MG63 (cell line): ENCODE results near the gene OR13H1. TPM values are rescaled to one million over a fixed set of nuclear protein-coding genes. Genes with fewer than 3 reads are reported as not detected.
"Not testable (repeated sequence)": the region's sequence is repeated elsewhere in the genome, so short reads cannot be mapped to it uniquely, and the experiment has no call there.

Experiments
- DNase-seq: peaks from one replicate; pipeline ENCODE4 v3.0.0-alpha.2; 2020
- H3K27me3 ChIP-seq: fragments of 250-450 bp; sonication (Bioruptor Pico); 2 replicates; pipeline ENCODE4 v1.5.1; 2020; ENCODE audit warnings: mild to moderate bottlenecking, moderate library complexity
- H3K36me3 ChIP-seq: fragments of 250-450 bp; sonication (Bioruptor Pico); 2 replicates; pipeline ENCODE4 v1.5.1; 2020; ENCODE audit warnings: mild to moderate bottlenecking, moderate library complexity
- H3K4me3 ChIP-seq: fragments of 250-450 bp; sonication (Bioruptor Pico); 2 replicates; pipeline ENCODE4 v1.5.1; 2020; ENCODE audit warnings: mild to moderate bottlenecking, moderate library complexity
- H3K9me3 ChIP-seq: fragments of 250-450 bp; sonication (Bioruptor Pico); 2 replicates; pipeline ENCODE4 v1.5.1; 2020; ENCODE audit warnings: mild to moderate bottlenecking, moderate library complexity
- total RNA-seq: library from RNA; depleted of rRNA; stranded (reverse); fragments of >200 nt; shearing (Covaris generic); gene quantifications from 2 replicates; pipeline ENCODE4 v1.2.3, GENCODE V29; 2014; ENCODE audit warnings: low replicate concordance; rRNA removed

OR13H1 gene
- total RNA-seq, result not detected in 2 replicates

- H3K9me3 ChIP-seq, result no peaks in the 10 kb centered on the region
- DNase-seq, result no peak
Observed at GRCh38 chrX:131543774-131544173, at the start of gene OR13H1. TSS of gene OR13H1 (plus strand) at chrX:131544074. CDS start at chrX:131544074, 0 bp downstream.

GRCh38 chrX:131501556-131501955, 42.3 kb upstream of the OR13H1 start:
- H3K9me3 ChIP-seq, DNase-seq, H3K36me3 ChIP-seq, H3K27me3 ChIP-seq, H3K4me3 ChIP-seq: not testable (repeated sequence)

More at GRCh38 chrX:131543774-131544173, at the start of gene OR13H1:
- Histone ChIP-seq H3K36me3 (no peaks in the 10 kb centered on the region), H3K4me3 (no peak within 1 kb of the TSS), H3K27me3 (no peaks in the 10 kb centered on the region)

- no peak for DNase-seq
- Histone ChIP-seq H3K36me3 (no peaks in the 10 kb centered on the region), H3K9me3 (no peaks in the 10 kb centered on the region), H3K27me3 (no peaks in the 10 kb centered on the region), H3K4me3 (no peak overlapping the region)
Observed at GRCh38 chrX:131513159-131513914, 30.5 kb upstream of the OR13H1 start.

DNA sequence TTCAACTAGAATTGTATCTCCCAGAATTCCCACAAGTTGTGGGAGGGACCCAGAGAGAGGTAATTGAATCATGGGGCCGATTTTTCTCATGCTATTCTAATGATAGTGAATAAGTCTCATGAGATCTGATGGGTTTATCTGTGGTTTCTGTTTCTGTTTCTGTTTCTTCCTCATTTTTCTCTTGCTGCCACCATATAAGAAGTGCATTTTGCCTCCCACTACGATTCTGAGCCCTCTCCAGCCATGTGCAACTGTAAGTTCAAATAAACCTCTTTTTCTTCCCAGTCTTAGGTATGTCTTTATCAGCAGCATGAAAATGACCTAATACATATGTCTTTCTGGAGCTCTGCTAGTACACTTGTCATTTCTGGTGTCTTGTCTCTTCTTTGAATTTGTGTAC, 22.1 kb upstream of the OR13H1 start:
- no peak for DNase-seq
- no peak overlapping the region for H3K4me3 ChIP-seq
- no peaks in the 10 kb centered on the region for H3K27me3 ChIP-seq
- H3K36me3 ChIP-seq, result no peaks in the 10 kb centered on the region
- H3K9me3 ChIP-seq, result no peaks in the 10 kb centered on the region

GRCh38 chrX:131544218-131544617, 344 bp downstream of the OR13H1 start:
- no peak for DNase-seq
- no peaks in the 10 kb centered on the region for H3K9me3 ChIP-seq
- no peak overlapping the region for H3K4me3 ChIP-seq
- H3K36me3 ChIP-seq, result no peaks in the 10 kb centered on the region
- no peaks in the 10 kb centered on the region for H3K27me3 ChIP-seq

GRCh38 chrX:131549011-131549410, 5.1 kb downstream of the OR13H1 start:
- H3K9me3 ChIP-seq, result no peaks in the 10 kb centered on the region
- no peak for DNase-seq
- H3K27me3 ChIP-seq, result no peaks in the 10 kb centered on the region
- H3K4me3 ChIP-seq, result no peak overlapping the region
- no peaks in the 10 kb centered on the region for H3K36me3 ChIP-seq

GRCh38 chrX:131552453-131552852, 8.6 kb downstream of the OR13H1 start:
- not testable (repeated sequence) for H3K4me3 ChIP-seq, H3K9me3 ChIP-seq, H3K27me3 ChIP-seq, DNase-seq, H3K36me3 ChIP-seq

GRCh38 chrX:131558562-131558961, 14.7 kb downstream of the OR13H1 start:
- Histone ChIP-seq H3K27me3 (no peaks in the 10 kb centered on the region), H3K4me3 (no peak overlapping the region), H3K9me3 (no peaks in the 10 kb centered on the region), H3K36me3 (no peaks in the 10 kb centered on the region)
- no peak for DNase-seq

GRCh38 chrX:131564553-131565229, 20.8 kb downstream of the OR13H1 start:
- H3K9me3 ChIP-seq, result no peaks in the 10 kb centered on the region
- no peak for DNase-seq
- H3K27me3 ChIP-seq, result no peaks in the 10 kb centered on the region
- no peaks in the 10 kb centered on the region for H3K36me3 ChIP-seq
- H3K4me3 ChIP-seq, result no peak overlapping the region

GRCh38 chrX:131565909-131566308, 22.0 kb downstream of the OR13H1 start:
- Histone ChIP-seq H3K27me3 (no peaks in the 10 kb centered on the region), H3K36me3 (no peaks in the 10 kb centered on the region), H3K9me3 (no peaks in the 10 kb centered on the region), H3K4me3 (no peak overlapping the region)
- no peak for DNase-seq

DNA sequence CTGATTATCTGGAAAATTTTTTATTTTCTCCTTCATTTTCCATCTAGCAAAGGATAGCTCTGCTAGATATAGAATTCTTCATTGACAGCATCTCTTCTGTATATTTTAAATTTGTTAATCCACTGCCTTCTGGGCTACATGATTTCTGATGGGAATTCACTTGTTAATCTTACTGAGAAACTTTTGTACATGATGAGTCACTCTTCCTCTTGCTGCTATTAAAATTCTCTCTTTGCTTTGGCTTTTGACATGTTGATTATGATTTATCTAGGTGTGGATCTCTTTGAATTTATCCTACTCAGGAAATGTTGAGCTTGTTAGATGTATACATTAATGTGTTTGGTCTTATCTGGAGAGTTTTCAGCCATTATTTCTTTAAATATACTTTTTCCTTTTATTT, 27.5 kb downstream of the OR13H1 start:
- Histone ChIP-seq H3K27me3 (no peaks in the 10 kb centered on the region), H3K4me3 (no peak overlapping the region), H3K9me3 (no peaks in the 10 kb centered on the region), H3K36me3 (no peaks in the 10 kb centered on the region)
- DNase-seq, result no peak

DNA sequence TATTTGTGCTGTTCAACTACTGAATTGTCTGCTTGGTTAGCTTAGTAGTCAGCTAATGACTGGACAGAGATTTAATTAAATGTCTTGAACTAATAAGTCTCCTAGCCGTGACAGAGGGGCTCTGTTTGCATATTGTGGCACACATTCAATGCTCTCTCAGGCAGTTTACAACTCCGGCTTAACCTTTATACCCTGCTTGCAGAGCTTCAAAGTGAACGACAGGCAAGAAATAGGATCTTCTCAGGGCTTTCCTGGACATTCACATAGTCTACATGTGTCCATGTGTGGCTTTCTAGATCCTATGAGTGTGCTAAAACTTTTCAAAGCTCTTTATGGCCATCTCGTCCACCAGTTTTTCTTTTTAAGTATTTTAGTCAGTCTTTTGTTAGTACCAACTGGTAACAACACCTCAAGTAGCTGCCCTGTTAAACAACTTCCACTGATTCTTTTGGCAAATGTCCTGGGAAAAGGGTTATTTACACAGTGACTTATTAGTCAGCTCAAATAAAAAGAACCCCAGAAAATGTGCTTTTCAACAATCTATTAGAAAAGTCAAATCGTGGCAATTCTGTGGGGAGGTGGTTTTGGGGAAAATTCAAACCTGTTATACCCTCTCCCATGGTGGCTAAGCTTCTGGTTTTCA, 28.6 kb downstream of the OR13H1 start:
- Histone ChIP-seq H3K4me3 (no peak overlapping the region), H3K9me3 (no peaks in the 10 kb centered on the region), H3K36me3 (no peaks in the 10 kb centered on the region), H3K27me3 (no peaks in the 10 kb centered on the region)
- no peak for DNase-seq

DNA sequence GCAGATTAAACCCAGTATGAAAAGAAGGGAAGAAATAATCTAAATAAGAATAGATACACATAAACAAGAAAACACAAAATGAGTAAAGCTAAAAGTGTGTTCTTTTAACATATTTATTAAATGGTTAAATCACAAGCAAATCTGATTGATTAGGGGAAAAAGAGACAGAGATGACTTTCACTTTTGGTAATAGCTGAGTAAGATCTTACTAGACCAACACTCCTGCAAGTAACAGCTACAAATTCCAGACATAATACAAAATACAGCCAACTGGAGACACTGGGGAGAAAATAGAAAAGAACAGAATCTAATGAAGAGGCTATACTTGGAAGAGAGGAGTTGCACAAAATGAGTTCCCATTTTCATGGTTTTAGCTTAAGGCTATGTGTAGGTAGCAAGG, 33.5 kb downstream of the OR13H1 start:
- Histone ChIP-seq H3K36me3 (no peaks in the 10 kb centered on the region), H3K9me3 (no peaks in the 10 kb centered on the region), H3K4me3 (no peak overlapping the region), H3K27me3 (no peaks in the 10 kb centered on the region)
- DNase-seq, result no peak

- DNase-seq, result no peak
- no peak overlapping the region for H3K4me3 ChIP-seq
- no peaks in the 10 kb centered on the region for H3K27me3 ChIP-seq
- H3K9me3 ChIP-seq, result no peaks in the 10 kb centered on the region
- H3K36me3 ChIP-seq, result no peaks in the 10 kb centered on the region
Observed at GRCh38 chrX:131577999-131578734, 34.3 kb downstream of the OR13H1 start.

DNA sequence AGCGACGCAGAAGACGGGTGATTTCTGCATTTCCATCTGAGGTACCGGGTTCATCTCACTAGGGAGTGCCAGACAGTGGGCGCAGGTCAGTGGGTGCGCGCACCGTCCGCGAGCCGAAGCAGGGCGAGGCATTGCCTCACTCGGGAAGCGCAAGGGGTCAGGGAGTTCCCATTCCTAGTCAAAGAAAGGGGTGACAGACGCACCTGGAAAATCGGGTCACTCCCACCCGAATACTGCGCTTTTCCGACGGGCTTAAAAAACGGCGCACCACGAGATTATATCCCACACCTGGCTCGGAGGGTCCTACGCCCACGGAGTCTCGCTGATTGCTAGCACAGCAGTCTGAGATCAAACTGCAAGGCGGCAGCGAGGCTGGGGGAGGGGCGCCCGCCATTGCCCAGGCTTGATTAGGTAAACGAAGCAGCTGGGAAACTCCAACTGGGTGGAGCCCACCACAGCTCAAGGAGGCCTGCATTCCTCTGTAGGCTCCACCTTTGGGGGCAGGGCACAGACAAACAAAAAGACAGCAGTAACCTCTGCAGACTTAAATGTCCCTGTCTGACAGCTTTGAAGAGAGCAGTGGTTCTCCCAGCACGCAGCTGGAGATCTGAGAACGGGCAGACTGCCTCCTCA, 35.0 kb downstream of the OR13H1 start:
- not testable (repeated sequence) for H3K9me3 ChIP-seq, H3K27me3 ChIP-seq, DNase-seq, H3K4me3 ChIP-seq, H3K36me3 ChIP-seq

DNA sequence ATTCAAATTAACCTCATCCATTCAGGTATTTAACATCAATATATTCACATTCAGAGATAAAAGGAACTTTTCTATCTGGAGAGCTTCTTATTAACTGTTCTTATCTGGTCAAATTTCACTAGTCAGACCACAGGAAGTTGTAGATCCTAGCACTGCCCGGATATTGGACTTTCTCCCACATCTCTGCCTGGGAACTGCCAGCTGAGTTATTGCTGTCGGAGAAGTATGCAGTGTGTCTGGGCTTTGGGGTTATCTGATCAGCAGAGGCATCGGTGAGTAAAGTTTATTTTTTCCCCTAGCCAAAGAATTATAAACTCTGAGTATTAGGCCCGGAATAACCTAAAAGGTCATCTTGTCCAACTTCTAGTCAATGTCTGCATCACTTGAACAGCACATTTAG, 45.1 kb downstream of the OR13H1 start:
- Histone ChIP-seq H3K36me3 (no peaks in the 10 kb centered on the region), H3K4me3 (no peak overlapping the region), H3K27me3 (no peaks in the 10 kb centered on the region), H3K9me3 (no peaks in the 10 kb centered on the region)
- no peak for DNase-seq
